Fibroblast of skin of back (primary cell): ENCODE results near the gene UBE4B.
"Not testable (repeated sequence)": the region's sequence is repeated elsewhere in the genome, so short reads cannot be mapped to it uniquely, and the experiment has no call there.

Experiments
- DNase-seq: peaks from one replicate; pipeline ENCODE4 v3.0.0-alpha.2; 2013

Gene UBE4B

DNA sequence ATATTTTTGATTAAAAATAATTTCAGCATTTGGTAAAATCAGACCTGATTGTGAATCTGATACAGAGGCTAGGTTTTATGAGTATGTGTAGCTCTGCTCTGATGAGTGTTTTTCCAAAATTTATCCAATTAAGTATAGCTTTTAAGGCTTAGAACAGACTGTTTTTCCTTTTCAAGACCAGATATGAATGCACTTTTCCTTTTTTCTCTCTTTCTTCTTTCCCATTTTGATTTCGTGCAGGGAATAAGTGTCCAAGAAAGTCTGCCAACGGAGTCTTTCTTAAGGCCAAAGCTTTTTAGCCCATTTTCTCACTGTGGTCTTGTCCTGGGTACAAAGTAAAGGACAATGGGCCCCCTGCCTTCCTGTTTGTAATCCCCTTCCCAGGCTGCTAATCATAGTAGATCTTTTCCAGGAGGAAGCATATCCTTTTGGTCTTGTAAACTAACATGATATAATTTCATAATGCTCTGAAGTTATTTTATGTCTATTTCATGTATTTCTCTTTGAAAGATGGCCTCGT is 180.5 kb downstream of the UBE4B start:
- DNase-seq = no peak

DNA sequence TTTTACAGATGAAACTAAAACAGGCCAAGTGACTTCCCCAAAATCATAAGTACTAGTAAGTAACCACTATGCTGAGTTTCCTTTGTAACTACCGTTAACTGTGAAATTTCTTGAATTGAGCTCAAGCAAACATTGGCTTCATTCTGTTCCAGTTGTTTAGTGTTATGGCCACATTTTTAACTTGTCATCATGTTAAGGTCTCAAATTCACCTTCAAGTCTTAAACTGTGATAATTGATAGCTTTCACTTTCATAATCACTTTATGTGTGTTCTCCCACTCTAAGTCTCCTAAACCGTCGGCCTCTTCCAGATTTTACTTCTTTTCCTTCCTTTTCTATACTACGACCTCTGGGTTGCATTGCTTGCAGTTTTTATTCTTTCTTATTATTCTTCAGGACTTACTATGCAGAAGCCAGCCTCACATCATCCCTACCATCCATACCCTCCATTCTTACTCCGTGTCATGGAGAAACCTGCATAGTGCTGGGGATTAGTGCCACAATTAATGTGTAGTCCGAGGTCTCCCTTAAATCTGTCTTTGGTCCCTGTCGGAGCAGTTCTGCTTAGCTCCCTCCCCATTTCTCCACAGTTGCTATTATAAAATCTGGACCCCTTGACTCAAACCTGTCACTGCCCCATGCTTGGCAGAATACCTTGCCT is 183.5 kb downstream of the UBE4B start:
- no peak for DNase-seq

GRCh38 chr1:10217748-10218441 is 185.1 kb downstream of the UBE4B start:
- DNase-seq = peak; percentile 42

GRCh38 chr1:10220200-10220599 is 187.4 kb downstream of the UBE4B start:
- DNase-seq = no peak

DNA sequence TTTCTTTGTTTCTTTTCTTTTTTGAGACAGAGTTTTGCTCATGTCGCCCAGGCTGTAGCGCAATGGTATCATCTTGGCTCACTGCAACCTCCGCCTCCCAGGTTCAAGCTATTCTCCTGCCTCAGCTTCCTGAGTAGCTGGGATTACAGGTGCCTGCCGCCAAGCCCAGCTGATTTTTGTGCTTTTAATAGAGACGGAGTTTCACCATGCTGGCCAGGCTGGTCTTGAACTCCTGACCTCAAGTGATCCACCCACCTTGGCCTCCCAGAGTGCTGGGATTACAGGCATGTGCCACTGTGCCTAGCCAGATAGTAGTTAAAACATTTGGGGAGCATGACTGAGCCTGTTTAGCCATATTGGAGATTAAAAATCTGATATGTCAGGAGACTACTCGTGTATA is 187.9 kb downstream of the UBE4B start:
- DNase-seq = not testable (repeated sequence)

- DNase-seq = peak; percentile 56
Measured at GRCh38 chr1:10225573-10225972, 192.8 kb downstream of the UBE4B start.

- DNase-seq = peak; percentile 5
Measured at GRCh38 chr1:10228528-10228927, 195.8 kb downstream of the UBE4B start.

GRCh38 chr1:10229903-10230302 is 197.1 kb downstream of the UBE4B start:
- no peak for DNase-seq
